EL (cell line): Measurements from ENCODE around the gene LCP2.
"Not testable (repeated sequence)": the region's sequence is repeated elsewhere in the genome, so short reads cannot be mapped to it uniquely, and the experiment has no call there.

Experiments
- DNase-seq: peaks from one replicate; pipeline ENCODE4 v3.0.0-alpha.2; 2016

The LCP2 gene

DNA sequence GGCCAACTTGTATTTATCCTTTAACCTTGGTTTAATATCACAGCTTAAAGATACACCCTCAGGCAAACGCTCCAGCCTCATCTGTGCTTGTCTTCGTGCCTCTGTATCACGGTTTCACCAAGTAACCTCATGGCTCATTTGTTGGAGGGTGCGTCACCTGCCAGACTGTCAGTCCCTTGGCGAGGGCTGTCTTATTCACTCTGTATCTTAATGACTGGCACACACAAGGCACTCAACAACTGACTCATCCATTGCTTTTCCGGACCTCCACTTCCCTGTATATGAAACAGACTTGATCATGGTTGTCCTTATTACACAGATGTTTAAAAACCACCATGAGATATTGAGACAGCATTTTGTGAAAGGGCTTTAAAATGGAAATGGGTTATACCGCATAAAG lies 28.0 kb downstream of the LCP2 start:
- DNase-seq: no peak

GRCh38 chr5:170268884-170269283 lies 28.7 kb downstream of the LCP2 start:
- no peak for DNase-seq

GRCh38 chr5:170268153-170268689 lies 29.4 kb downstream of the LCP2 start:
- DNase-seq: no peak

GRCh38 chr5:170267431-170268152 lies 30.0 kb downstream of the LCP2 start:
- peak; percentile 68 for DNase-seq

- no peak for DNase-seq
These were observed 30.8 kb downstream of the LCP2 start for GRCh38 chr5:170266570-170267381.

DNA sequence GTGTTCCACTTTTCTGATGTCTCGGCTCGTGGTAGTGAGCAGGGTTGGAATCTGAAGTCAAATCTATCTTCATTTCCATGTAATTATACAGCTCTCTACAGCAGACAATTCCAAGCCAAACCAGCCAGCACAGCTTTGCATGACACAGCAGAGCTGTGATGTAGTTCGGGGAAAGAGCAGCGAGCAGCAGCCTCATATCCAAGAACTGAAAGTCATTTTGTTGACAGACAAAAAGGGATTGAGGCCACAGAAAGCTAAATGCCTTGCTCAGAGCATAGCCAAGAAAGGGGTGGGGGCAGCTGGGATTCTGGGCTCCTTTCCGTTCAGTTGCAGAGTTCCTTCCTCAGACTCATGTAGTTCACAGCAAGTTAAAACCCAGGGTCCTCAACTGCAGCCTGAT lies 32.1 kb downstream of the LCP2 start:
- DNase-seq: no peak

GRCh38 chr5:170263906-170264305 lies 33.7 kb downstream of the LCP2 start:
- no peak for DNase-seq

DNA sequence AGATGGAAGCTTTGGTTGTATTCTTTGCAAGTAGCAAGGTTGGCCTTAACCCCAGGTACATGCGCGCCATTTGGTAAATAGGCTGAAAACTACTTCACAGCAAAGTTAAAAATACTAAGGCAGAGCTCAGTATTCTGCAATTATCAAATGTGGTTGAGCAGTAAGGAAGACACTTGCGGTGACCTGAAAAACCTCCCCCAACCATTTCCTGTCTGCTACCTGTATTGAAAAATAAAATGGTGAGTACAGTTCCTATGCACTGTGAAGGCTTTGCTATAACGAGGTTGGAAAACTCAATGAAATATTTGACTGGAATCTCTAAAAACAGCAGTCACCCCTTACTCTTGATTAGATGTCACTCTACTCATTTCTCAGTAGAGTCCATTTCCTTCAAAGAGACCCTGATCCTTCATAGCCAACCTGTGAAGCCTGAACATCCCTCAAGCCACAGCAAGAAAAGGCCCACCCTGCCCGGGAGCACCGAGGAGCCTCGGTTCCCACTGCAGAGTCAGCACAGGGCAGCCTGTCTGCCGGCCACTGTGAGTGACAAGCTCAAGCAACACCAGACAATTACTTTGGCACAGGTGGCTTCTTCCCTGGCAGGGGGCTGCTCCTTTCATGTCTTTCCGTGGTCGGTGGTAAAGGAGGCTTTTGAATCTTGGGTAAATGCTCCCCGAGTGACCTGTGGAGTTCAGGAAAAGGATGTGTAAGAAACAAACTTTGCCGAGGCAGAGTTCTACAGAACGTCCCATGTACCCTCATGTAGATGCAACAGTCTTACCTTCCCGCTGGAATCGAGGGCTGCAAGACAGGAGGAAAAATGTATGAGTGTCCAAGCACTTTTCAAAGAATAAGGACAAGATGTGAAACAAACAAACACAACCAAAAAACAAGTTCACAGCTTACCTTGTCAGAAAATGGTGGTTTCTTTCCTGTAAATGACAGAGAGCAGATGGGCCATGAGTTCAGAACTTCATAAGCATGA lies 35.2 kb downstream of the LCP2 start:
- no peak for DNase-seq

DNA sequence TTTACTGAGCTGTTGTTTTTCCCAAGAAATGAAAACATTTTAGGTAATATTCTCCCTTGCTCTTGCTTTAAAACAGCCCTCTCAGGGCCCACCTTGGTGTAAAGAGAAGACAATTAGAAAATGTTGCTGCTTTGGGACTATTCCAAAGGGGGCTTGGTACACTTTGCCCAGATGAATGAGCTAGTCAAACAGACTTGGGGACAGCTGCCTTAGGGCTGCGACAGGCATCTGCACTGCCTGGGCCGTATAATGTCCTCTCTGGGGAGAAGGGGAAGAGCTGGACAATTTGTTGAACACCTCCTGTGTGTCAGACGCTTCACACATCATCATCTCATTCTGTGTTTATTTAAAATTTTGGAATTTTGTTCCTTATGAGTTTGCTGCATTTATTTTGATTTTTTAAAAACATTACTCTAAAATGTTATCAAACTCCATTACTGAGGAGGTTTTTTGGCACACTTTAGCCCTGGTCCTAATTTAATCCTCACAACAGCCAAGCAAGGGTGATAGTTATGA lies 36.0 kb downstream of the LCP2 start:
- no peak for DNase-seq

DNA sequence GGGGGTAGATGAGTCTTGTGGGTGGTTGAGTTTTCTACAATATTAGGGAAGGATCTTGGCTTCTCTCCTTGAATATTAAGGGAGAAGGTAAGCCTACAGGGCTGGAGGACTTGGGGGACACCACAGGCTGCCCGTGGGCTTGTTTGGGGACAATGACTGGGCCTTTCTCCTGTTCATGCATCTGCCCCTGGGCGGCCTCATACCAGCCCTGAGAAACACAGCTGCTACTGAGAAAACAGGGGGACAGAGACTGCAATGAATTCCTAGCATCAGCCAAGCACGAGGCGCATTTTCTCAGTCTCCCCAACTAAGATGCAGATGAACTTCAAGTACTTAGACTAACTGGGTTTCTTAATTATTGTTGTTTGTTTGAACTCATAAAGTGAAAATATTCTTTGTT lies 40.2 kb downstream of the LCP2 start:
- DNase-seq: no peak

- no peak for DNase-seq
These were observed 41.0 kb downstream of the LCP2 start for GRCh38 chr5:170256571-170256970.

GRCh38 chr5:170254056-170254455 lies 43.5 kb downstream of the LCP2 start:
- no peak for DNase-seq

GRCh38 chr5:170252720-170253350 lies 44.7 kb downstream of the LCP2 start:
- DNase-seq: no peak

- DNase-seq: no peak
These were observed 45.5 kb downstream of the LCP2 start for GRCh38 chr5:170252109-170252508.

GRCh38 chr5:170251462-170251861 lies 46.1 kb downstream of the LCP2 start:
- no peak for DNase-seq

GRCh38 chr5:170250810-170251317 lies 46.7 kb downstream of the LCP2 start:
- no peak for DNase-seq

GRCh38 chr5:170249355-170249754 lies 48.2 kb downstream of the LCP2 start:
- DNase-seq: no peak

- DNase-seq: not testable (repeated sequence)
These were observed 48.7 kb downstream of the LCP2 start for GRCh38 chr5:170248931-170249227.

GRCh38 chr5:170248172-170248930 lies 49.2 kb downstream of the LCP2 start:
- DNase-seq: no peak

DNA sequence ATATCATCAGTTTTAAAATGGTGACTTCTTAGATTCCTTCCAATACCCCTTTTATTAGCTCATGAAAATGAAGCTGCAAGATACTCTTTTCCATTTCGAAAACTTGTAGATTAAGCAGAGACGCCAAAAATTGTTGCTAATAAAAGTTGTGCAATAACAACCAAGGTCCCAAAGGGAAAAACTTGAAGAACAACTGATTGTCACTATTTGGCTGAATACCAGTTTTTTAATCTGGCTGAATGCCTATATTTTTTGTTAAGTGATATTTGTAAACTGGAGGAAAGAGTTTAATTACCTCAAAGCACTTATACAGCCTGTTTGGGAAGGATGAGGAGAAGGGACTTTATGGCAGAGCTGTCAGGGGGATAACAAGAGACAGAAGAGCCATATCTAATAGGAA lies 50.2 kb downstream of the LCP2 start:
- no peak for DNase-seq

DNA sequence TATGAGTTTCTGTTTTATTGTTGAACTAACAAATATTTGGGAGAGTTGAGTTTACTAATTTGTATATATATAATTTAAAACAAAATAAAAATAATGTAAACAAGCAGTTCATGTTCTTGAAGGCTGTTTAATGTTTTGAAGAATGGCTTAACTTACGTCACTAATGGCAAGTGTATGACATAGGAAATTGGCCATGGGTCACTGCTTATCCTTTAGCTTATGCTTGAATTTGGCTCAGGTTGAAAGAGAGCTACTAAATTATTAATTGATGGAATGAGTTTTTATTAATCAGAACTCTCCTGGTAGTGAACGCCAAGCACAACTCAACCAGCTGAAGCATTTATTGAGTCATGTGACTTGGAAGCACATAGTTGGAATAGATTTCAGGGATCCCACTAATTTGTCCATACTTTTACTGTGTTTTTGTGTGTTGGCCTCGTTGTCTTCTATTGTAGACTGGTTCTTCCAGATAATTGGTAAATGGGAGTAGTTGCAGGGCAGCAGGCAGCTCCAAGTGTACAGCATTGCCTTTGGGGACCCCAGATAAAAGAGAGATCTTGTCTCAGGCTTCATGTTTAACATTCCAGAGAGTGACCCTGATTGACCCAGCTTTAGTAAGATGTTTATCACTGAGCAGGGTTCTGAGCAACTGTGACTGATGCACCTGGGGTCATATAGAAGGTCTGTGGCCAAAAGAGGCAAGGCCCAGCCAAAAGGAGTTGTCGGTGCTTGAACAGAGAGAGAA lies 51.3 kb downstream of the LCP2 start:
- no peak for DNase-seq
